HG03342 (cell line): Measurements from ENCODE around the gene PDLIM4.

Experiments
- ATAC-seq: cut with Tn5 transposase; IDR thresholded peaks from one replicate; pipeline ENCODE4 v1.9.1; 2021; ENCODE audit warnings: mild to moderate bottlenecking, moderate library complexity; ENCODE audit not compliant: unreplicated experiment

Gene PDLIM4

GRCh38 chr5:132257131-132258101 is at the start of gene PDLIM4:
PDLIM4 (plus strand) TSS chr5:132257696; CDS start chr5:132257735, 39 bp downstream.
- no peak for ATAC-seq

- ATAC-seq, result no peak
Observed at GRCh38 chr5:132207778-132208177, 49.7 kb upstream of the PDLIM4 start.

GRCh38 chr5:132209131-132209530 is 48.4 kb upstream of the PDLIM4 start:
- ATAC-seq, result no peak

- no peak for ATAC-seq
Observed at GRCh38 chr5:132209901-132210545, 47.5 kb upstream of the PDLIM4 start.

- no peak for ATAC-seq
Observed at GRCh38 chr5:132210944-132211343, 46.6 kb upstream of the PDLIM4 start.

- ATAC-seq, result no peak
Observed at GRCh38 chr5:132211787-132212186, 45.7 kb upstream of the PDLIM4 start.

GRCh38 chr5:132213666-132214065 is 43.8 kb upstream of the PDLIM4 start:
- ATAC-seq, result no peak

GRCh38 chr5:132214491-132214890 is 43.0 kb upstream of the PDLIM4 start:
- ATAC-seq, result no peak

- ATAC-seq, result no peak
Observed at GRCh38 chr5:132215329-132215728, 42.2 kb upstream of the PDLIM4 start.

GRCh38 chr5:132218321-132218720 is 39.2 kb upstream of the PDLIM4 start:
- no peak for ATAC-seq

- ATAC-seq, result no peak
Observed at GRCh38 chr5:132219289-132219970, 38.1 kb upstream of the PDLIM4 start.

GRCh38 chr5:132219981-132220380 is 37.5 kb upstream of the PDLIM4 start:
- ATAC-seq, result no peak

GRCh38 chr5:132220491-132220890 is 37.0 kb upstream of the PDLIM4 start:
- ATAC-seq, result no peak

GRCh38 chr5:132221781-132222648 is 35.5 kb upstream of the PDLIM4 start:
- ATAC-seq, result no peak

- ATAC-seq, result peak; percentile 77
Observed at GRCh38 chr5:132222649-132223038, 34.9 kb upstream of the PDLIM4 start.

- ATAC-seq, result no peak
Observed at GRCh38 chr5:132223861-132224260, 33.6 kb upstream of the PDLIM4 start.

GRCh38 chr5:132224716-132225115 is 32.8 kb upstream of the PDLIM4 start:
- no peak for ATAC-seq

- no peak for ATAC-seq
Observed at GRCh38 chr5:132225165-132226032, 32.1 kb upstream of the PDLIM4 start.

- no peak for ATAC-seq
Observed at GRCh38 chr5:132226516-132227234, 30.8 kb upstream of the PDLIM4 start.
